Loucy (cell line): ENCODE results near the gene LENG9.

Experiments
- H2AFZ ChIP-seq: fragments of 200-600 bp; sonication (generic); 2 replicates; pipeline ENCODE4 v1.6.0; 2016; ENCODE audit warnings: antibody characterized with exemption, mild to moderate bottlenecking, low read length, moderate library complexity
- H3F3A ChIP-seq: fragments of 200-600 bp; 2 replicates; pipeline ENCODE4 v1.6.0; 2016; ENCODE audit warnings: antibody characterized with exemption, low read depth, mild to moderate bottlenecking
- H3K27me3 ChIP-seq: fragments of 200-600 bp; sonication (generic); 2 replicates; pipeline ENCODE4 v1.6.1; 2014; ENCODE audit warnings: low read length, mild to moderate bottlenecking; ENCODE audit not compliant: insufficient read depth, poor library complexity, severe bottlenecking
- H3K36me3 ChIP-seq: fragments of 200-600 bp; sonication (generic); 2 replicates; pipeline ENCODE4 v1.6.1; 2016; ENCODE audit warnings: low read length; ENCODE audit not compliant: insufficient read depth
- H3K4me1 ChIP-seq: fragments of 200-600 bp; sonication (generic); 2 replicates; pipeline ENCODE4 v1.5.1; 2014; ENCODE audit warnings: low read length, mild to moderate bottlenecking; ENCODE audit not compliant: insufficient read depth, poor library complexity, severe bottlenecking
- H3K4me2 ChIP-seq: fragments of 200-600 bp; sonication (generic); 2 replicates; pipeline ENCODE4 v1.6.0; 2014; ENCODE audit warnings: antibody characterized with exemption, low read length, low read depth, mild to moderate bottlenecking; ENCODE audit not compliant: poor library complexity, severe bottlenecking
- H3K4me3 ChIP-seq: fragments of 200-600 bp; sonication (generic); 2 replicates; pipeline ENCODE4 v1.5.1; 2014; ENCODE audit warnings: low read length, mild to moderate bottlenecking, mixed read lengths; ENCODE audit not compliant: poor library complexity, severe bottlenecking
- H3K79me2 ChIP-seq: fragments of 200-600 bp; sonication (generic); 2 replicates; pipeline ENCODE4 v1.6.1; 2014; ENCODE audit warnings: low read length; ENCODE audit not compliant: insufficient read depth
- H3K9ac ChIP-seq: fragments of 200-600 bp; sonication (generic); 2 replicates; pipeline ENCODE4 v1.6.0; 2014; ENCODE audit warnings: mild to moderate bottlenecking, low read depth, low read length, moderate library complexity; ENCODE audit not compliant: poor library complexity, severe bottlenecking
- H3K9me2 ChIP-seq: fragments of 200-600 bp; sonication (generic); replicated peaks from 2 replicates; pipeline ENCODE4 v1.6.1; 2016; ENCODE audit warnings: low read depth, low read length, mixed read lengths
- H3K9me3 ChIP-seq: fragments of 200-600 bp; sonication (generic); 2 replicates; pipeline ENCODE4 v1.6.1; 2014; ENCODE audit warnings: mild to moderate bottlenecking, antibody characterized with exemption, low read length, low read depth; ENCODE audit not compliant: insufficient read depth
- H4K20me1 ChIP-seq: fragments of 200-600 bp; sonication (generic); 2 replicates; pipeline ENCODE4 v1.6.0; 2014; ENCODE audit warnings: antibody characterized with exemption, low read length, mild to moderate bottlenecking; ENCODE audit not compliant: insufficient read depth, poor library complexity, severe bottlenecking
- CTCF ChIP-seq: fragments of 200-600 bp; sonication (generic); conservative IDR thresholded peaks from 2 replicates; pipeline ENCODE4 v1.5.1; 2014; ENCODE audit warnings: mild to moderate bottlenecking, antibody characterized with exemption, low read length
- EZH2phosphoT487 ChIP-seq: fragments of 200-600 bp; IDR thresholded peaks from 2 replicates; pipeline ENCODE4 v1.6.1; 2018; ENCODE audit warnings: antibody characterized with exemption, mild to moderate bottlenecking, moderate library complexity, borderline replicate concordance

LENG9 gene

GRCh38 chr19:54422136-54422535 is 41.4 kb downstream of the LENG9 start:
- no peak overlapping the region for H3K4me2 ChIP-seq

GRCh38 chr19:54421521-54421920 is 42.1 kb downstream of the LENG9 start:
- no peak overlapping the region for H3K4me3 ChIP-seq
- no peaks in the 10 kb centered on the region for H3K9me3 ChIP-seq
- H3K9me2 ChIP-seq, result no peaks in the 10 kb centered on the region
- peaks cover 12% of the 10 kb centered on the region for H3K4me1 ChIP-seq
- no peaks in the 10 kb centered on the region for H3K27me3 ChIP-seq
- no peak overlapping the region for H3K4me2 ChIP-seq
- no peaks in the 10 kb centered on the region for H4K20me1 ChIP-seq
- H3K79me2 ChIP-seq, result no peaks in the 10 kb centered on the region
- no peak overlapping the region for H3K9ac ChIP-seq
- H3F3A ChIP-seq, result no peaks in the 10 kb centered on the region
- H2AFZ ChIP-seq, result no peak overlapping the region
- TF ChIP-seq CTCF (no peak), EZH2phosphoT487 (no peak)
- no peaks in the 10 kb centered on the region for H3K36me3 ChIP-seq

More at GRCh38 chr19:54422136-54422535, 41.4 kb downstream of the LENG9 start:
- Histone ChIP-seq H3K9me3 (no peaks in the 10 kb centered on the region), H3K79me2 (no peaks in the 10 kb centered on the region), H4K20me1 (no peaks in the 10 kb centered on the region), H3K9me2 (no peaks in the 10 kb centered on the region), H3K27me3 (no peaks in the 10 kb centered on the region), H3K36me3 (no peaks in the 10 kb centered on the region), H3K4me3 (no peak overlapping the region), H3K4me1 (peaks cover 12% of the 10 kb centered on the region), H2AFZ (no peak overlapping the region), H3K9ac (no peak overlapping the region), H3F3A (no peaks in the 10 kb centered on the region)
- TF ChIP-seq CTCF, result no peak

- TF ChIP-seq CTCF, result no peak
- no peak for TF ChIP-seq EZH2phosphoT487
- Histone ChIP-seq H3F3A (no peaks in the 10 kb centered on the region), H3K4me2 (no peak overlapping the region)
Observed at GRCh38 chr19:54421169-54421516, 42.4 kb downstream of the LENG9 start.

More at GRCh38 chr19:54421169-54421516, 42.4 kb downstream of the LENG9 start:
- Histone ChIP-seq H2AFZ (no peak overlapping the region), H3K4me1 (peaks cover 12% of the 10 kb centered on the region), H3K4me3 (no peak overlapping the region), H3K27me3 (no peaks in the 10 kb centered on the region), H3K9me2 (no peaks in the 10 kb centered on the region), H3K9me3 (no peaks in the 10 kb centered on the region), H3K9ac (no peak overlapping the region), H3K79me2 (no peaks in the 10 kb centered on the region), H4K20me1 (no peaks in the 10 kb centered on the region), H3K36me3 (no peaks in the 10 kb centered on the region)
